HCT116 (cell line): ENCODE data around the gene MBP.

Experiments used
- FOSL1 ChIP-seq: IDR thresholded peaks from 2 replicates; pipeline ENCODE4 v1.6.1; 2012; ENCODE audit warnings: low read depth
- POLR2A ChIP-seq: IDR thresholded peaks from 2 replicates; pipeline ENCODE4 v1.7.0; 2011; ENCODE audit warnings: borderline replicate concordance; ENCODE audit not compliant: insufficient read depth, insufficient read length; ENCODE audit errors: extremely low read depth
- TF ChIP-seq, protein P1 (sequence below), 3 experiments: fragments of 200-600 bp in 1 of 3; sonication (generic) in 1 of 3; IDR thresholded peaks in 2 of 3; conservative IDR thresholded peaks in 1 of 3; 2 replicates each; pipeline ENCODE4 v1.5.1; 2012 to 2017; ENCODE audit warnings: low read depth in 2 of 3, low read length in 2 of 3, antibody characterized with exemption in 1 of 3, borderline replicate concordance in 1 of 3, control low read depth in 1 of 3, mild to moderate bottlenecking in 1 of 3, mixed read lengths in 1 of 3, mixed run types in 1 of 3, moderate library complexity in 1 of 3; ENCODE audit not compliant: insufficient read depth in 1 of 3

DNA sequence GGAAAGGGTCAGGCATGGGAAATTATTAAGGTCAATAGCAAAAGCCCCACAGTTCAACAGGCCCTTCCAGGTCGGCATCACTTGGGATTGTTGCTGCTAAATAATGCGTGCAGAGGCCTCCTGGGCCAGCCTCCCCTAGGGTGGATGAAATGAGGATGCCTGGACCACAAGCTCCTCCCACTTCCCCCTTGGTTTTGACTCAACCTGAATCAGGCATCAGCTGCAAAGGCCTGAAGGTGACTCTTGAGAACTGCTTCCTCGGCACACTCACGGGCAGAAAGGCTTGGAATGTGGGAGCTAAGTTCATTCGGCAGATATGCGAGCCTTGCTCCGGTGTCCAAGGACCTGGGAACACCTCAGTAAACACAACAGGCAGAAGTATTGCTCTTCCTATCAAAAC lies 69.3 kb downstream of the MBP start:
- TF ChIP-seq, protein P1, sequence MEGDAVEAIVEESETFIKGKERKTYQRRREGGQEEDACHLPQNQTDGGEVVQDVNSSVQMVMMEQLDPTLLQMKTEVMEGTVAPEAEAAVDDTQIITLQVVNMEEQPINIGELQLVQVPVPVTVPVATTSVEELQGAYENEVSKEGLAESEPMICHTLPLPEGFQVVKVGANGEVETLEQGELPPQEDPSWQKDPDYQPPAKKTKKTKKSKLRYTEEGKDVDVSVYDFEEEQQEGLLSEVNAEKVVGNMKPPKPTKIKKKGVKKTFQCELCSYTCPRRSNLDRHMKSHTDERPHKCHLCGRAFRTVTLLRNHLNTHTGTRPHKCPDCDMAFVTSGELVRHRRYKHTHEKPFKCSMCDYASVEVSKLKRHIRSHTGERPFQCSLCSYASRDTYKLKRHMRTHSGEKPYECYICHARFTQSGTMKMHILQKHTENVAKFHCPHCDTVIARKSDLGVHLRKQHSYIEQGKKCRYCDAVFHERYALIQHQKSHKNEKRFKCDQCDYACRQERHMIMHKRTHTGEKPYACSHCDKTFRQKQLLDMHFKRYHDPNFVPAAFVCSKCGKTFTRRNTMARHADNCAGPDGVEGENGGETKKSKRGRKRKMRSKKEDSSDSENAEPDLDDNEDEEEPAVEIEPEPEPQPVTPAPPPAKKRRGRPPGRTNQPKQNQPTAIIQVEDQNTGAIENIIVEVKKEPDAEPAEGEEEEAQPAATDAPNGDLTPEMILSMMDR (IDR thresholded peaks at IDR 0.05 in 2 of 3, conservative IDR thresholded peaks at IDR 0.05 in 1 of 3; ENCODE audit: borderline replicate concordance in 1 of 3, insufficient read depth in 1 of 3, low read depth in 2 of 3, low read length in 2 of 3): no peak
- TF ChIP-seq POLR2A (no peak), FOSL1 (no peak)
